Smooth muscle cell (in vitro differentiated cells): ENCODE results near the gene CPSF6. TPM values are rescaled to one million over a fixed set of nuclear protein-coding genes. Genes with fewer than 3 reads are reported as not detected.
"Not testable (repeated sequence)": the region's sequence is repeated elsewhere in the genome, so short reads cannot be mapped to it uniquely, and the experiment has no call there.

Experiments
- DNase-seq: peaks from one replicate; lab custom pipeline; 2025; ENCODE audit not compliant: unreplicated experiment; lab: John Stamatoyannopoulos, UW
- H2AFZ ChIP-seq: fragments of 200-600 bp; sonication (generic); 2 replicates; pipeline ENCODE4 v1.6.0; 2016; ENCODE audit warnings: antibody characterized with exemption, low read depth, mild to moderate bottlenecking
- H3F3A ChIP-seq: fragments of 200-600 bp; sonication (generic); 2 replicates; pipeline ENCODE4 v1.6.0; 2017; ENCODE audit warnings: antibody characterized with exemption, low read depth
- H3K27ac ChIP-seq: fragments of 200-600 bp; sonication (generic); 2 replicates; pipeline ENCODE4 v1.5.1; 2016; ENCODE audit warnings: low read depth, mild to moderate bottlenecking
- H3K27me3 ChIP-seq: fragments of 200-600 bp; sonication (generic); 2 replicates; pipeline ENCODE4 v1.6.1; 2016; ENCODE audit warnings: low read depth, mild to moderate bottlenecking
- H3K36me3 ChIP-seq: fragments of 200-600 bp; sonication (generic); 2 replicates; pipeline ENCODE4 v1.5.1; 2016; ENCODE audit warnings: low read depth
- H3K4me1 ChIP-seq: fragments of 200-600 bp; sonication (generic); 2 replicates; pipeline ENCODE4 v1.5.1; 2016; ENCODE audit warnings: low read depth
- H3K4me2 ChIP-seq: fragments of 200-600 bp; sonication (generic); 2 replicates; pipeline ENCODE4 v1.6.0; 2016; ENCODE audit warnings: mild to moderate bottlenecking
- H3K4me3 ChIP-seq: fragments of 200-600 bp; sonication (generic); 2 replicates; pipeline ENCODE4 v1.5.1; 2016; ENCODE audit warnings: mild to moderate bottlenecking
- H3K79me2 ChIP-seq: fragments of 200-600 bp; sonication (generic); 2 replicates; pipeline ENCODE4 v1.6.0; 2016; ENCODE audit warnings: low read depth, mild to moderate bottlenecking
- H3K9ac ChIP-seq: fragments of 200-600 bp; sonication (generic); 2 replicates; pipeline ENCODE4 v1.6.0; 2016; ENCODE audit warnings: low read depth
- H3K9me3 ChIP-seq: fragments of 200-600 bp; sonication (generic); replicated peaks from 2 replicates; pipeline ENCODE4 v1.5.1; 2016; ENCODE audit warnings: low read depth
- H4K20me1 ChIP-seq: fragments of 200-600 bp; sonication (generic); 2 replicates; pipeline ENCODE4 v1.6.0; 2016; ENCODE audit warnings: low read depth
- WGBS: methylation state at CpG from one replicate; pipeline ENCODE4 v1.1.7; 2016; ENCODE audit warnings: low lambda C conversion rate; 5-methylcytosine and 5-hydroxymethylcytosine counted together
- polyA plus RNA-seq: library from polyadenylated mRNA; unstranded; fragments of >200 nt; fragmentation: Nextera tagmentation; extraction: Ambion mirVana; gene quantifications from 2 replicates; pipeline ENCODE4 v1.2.1, GENCODE V29; 2016
- total RNA-seq: library from RNA; depleted of rRNA; stranded (reverse); fragments of >200 nt; gene quantifications from 2 replicates; pipeline ENCODE4 v1.2.3, GENCODE V29; 2014
- TF ChIP-seq, protein P1 (sequence below): fragments of 200-600 bp; sonication (generic); IDR thresholded peaks from 2 replicates; pipeline ENCODE4 v1.5.1; 2017; ENCODE audit warnings: borderline replicate concordance, mild to moderate bottlenecking, antibody characterized with exemption; ENCODE audit not compliant: insufficient read depth, poor library complexity, severe bottlenecking

CPSF6 gene
- total and polyA plus RNA-seq, 2 experiments from 2014 or later: 21.5 to 35.9 TPM

DNA sequence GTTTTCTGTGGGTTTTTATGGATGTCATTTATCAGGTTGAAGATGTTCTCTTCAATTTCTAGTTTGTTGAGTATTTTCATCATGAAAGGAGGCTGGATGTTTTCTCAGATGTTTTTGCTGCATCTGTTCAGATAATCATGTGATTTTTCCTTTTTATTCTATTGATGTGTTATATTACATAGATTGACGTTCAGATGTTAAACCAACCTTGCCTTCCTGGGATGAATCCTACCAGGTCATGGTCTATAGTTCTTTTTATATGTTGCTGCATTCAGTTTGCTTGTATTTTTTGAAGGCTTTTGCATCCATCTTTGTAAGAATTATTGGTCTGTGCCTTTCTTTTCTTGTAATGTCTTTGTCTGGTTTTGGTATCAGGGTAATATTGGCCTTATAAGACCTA is 64.9 kb downstream of the CPSF6 start:
- H3K36me3 ChIP-seq: no peaks in the 10 kb centered on the region
- no peaks in the 10 kb centered on the region for H4K20me1 ChIP-seq
- H3K4me1 ChIP-seq: no peaks in the 10 kb centered on the region
- whole genome bisulfite sequencing: 89% methylated on average over 1 of the region's 1 CpG
- no peaks in the 10 kb centered on the region for H3K27me3 ChIP-seq
- H2AFZ ChIP-seq: no peak overlapping the region
- no peak overlapping the region for H3K4me2 ChIP-seq
- no peaks in the 10 kb centered on the region for H3F3A ChIP-seq
- no peaks in the 10 kb centered on the region for H3K79me2 ChIP-seq
- H3K9ac ChIP-seq: no peak overlapping the region
- H3K4me3 ChIP-seq: no peak overlapping the region
- peaks cover 5% of the 10 kb centered on the region for H3K9me3 ChIP-seq
- no peak overlapping the region for H3K27ac ChIP-seq
- no peak for DNase-seq
- TF ChIP-seq, protein P1, sequence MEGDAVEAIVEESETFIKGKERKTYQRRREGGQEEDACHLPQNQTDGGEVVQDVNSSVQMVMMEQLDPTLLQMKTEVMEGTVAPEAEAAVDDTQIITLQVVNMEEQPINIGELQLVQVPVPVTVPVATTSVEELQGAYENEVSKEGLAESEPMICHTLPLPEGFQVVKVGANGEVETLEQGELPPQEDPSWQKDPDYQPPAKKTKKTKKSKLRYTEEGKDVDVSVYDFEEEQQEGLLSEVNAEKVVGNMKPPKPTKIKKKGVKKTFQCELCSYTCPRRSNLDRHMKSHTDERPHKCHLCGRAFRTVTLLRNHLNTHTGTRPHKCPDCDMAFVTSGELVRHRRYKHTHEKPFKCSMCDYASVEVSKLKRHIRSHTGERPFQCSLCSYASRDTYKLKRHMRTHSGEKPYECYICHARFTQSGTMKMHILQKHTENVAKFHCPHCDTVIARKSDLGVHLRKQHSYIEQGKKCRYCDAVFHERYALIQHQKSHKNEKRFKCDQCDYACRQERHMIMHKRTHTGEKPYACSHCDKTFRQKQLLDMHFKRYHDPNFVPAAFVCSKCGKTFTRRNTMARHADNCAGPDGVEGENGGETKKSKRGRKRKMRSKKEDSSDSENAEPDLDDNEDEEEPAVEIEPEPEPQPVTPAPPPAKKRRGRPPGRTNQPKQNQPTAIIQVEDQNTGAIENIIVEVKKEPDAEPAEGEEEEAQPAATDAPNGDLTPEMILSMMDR: no peak

DNA sequence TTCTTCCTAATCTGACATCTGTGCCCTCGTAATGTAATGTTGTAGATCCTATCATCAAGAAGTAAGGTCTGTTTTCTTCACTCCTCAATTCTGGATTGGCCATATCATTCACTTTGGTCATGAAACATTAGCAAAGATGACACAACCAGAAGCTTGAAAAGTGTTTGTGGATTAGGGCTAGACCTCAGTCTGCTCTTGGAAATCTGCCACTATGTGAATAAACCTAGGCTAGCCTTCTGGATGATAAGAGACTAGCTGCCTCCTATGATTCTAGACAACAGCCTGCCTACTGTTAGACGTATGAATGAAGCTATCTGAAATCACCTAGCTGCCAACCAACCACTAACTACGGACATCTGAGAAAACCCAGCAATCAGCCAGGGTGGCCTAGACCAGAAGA is 70.1 kb downstream of the CPSF6 start:
- 58% methylated on average over 3 of the region's 3 CpGs for WGBS
- no peak overlapping the region for H3K4me3 ChIP-seq
- no peaks in the 10 kb centered on the region for H3K79me2 ChIP-seq
- no peak overlapping the region for H3K27ac ChIP-seq
- no peak overlapping the region for H2AFZ ChIP-seq
- peaks cover under 1% of the 10 kb centered on the region for H3K9me3 ChIP-seq
- H3K9ac ChIP-seq: no peak overlapping the region
- no peaks in the 10 kb centered on the region for H3K36me3 ChIP-seq
- no peak for DNase-seq
- no peaks in the 10 kb centered on the region for H4K20me1 ChIP-seq
- TF ChIP-seq, protein P1: no peak
- H3F3A ChIP-seq: no peaks in the 10 kb centered on the region
- H3K4me2 ChIP-seq: no peak overlapping the region
- no peaks in the 10 kb centered on the region for H3K27me3 ChIP-seq
- H3K4me1 ChIP-seq: no peaks in the 10 kb centered on the region

DNA sequence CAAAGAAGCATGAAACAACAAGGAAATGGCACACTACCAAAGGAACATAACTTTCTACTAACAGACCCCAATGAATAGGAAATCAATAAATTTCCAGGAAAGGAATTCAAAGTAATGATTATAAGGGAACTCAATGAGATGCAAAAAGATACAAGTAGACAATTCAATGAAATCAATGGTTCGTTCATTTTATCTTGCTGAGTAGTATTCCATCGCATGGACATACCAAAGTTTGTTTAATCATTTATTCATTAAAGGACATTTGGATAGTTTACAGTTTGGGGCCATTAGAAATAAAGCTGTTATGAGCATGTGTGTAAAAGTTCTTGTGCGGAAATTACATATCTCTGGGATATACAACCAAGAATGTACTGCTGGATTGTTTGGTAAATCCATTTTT is 73.8 kb downstream of the CPSF6 start:
- Histone ChIP-seq H3K4me3 (no peak overlapping the region), H3K79me2 (no peaks in the 10 kb centered on the region), H4K20me1 (no peaks in the 10 kb centered on the region), H3K27ac (no peak overlapping the region), H3K9me3 (no peaks in the 10 kb centered on the region), H2AFZ (no peak overlapping the region), H3K36me3 (no peaks in the 10 kb centered on the region), H3K4me2 (no peak overlapping the region), H3K9ac (no peak overlapping the region), H3F3A (no peaks in the 10 kb centered on the region), H3K27me3 (no peaks in the 10 kb centered on the region), H3K4me1 (no peaks in the 10 kb centered on the region)
- DNase-seq: no peak
- TF ChIP-seq, protein P1: no peak
- WGBS: 93% methylated on average over 3 of the region's 3 CpGs

DNA sequence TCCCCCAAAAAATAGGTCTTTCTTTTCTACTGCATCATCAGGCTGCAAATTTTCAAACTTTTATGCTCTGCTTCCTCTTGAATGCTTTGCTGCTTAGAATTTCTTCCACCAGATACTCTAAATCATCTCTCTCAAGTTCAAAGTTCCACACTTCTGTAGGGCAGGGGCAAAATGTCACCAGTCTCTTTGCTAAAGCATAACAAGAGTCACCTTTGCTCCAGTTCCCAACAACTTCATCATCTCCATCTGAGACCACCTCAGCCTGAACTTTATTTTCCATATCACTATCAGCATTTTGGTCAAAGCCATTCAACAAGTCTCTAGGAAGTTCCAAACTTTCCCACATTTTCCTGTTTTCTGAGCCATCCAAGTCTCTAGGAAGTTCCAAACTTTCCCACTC is 77.4 kb downstream of the CPSF6 start:
- H3K36me3 ChIP-seq, H2AFZ ChIP-seq, H3K27ac ChIP-seq, H3F3A ChIP-seq, H3K4me3 ChIP-seq, H3K4me1 ChIP-seq, H3K79me2 ChIP-seq, H3K27me3 ChIP-seq, H3K9me3 ChIP-seq, H4K20me1 ChIP-seq, H3K9ac ChIP-seq, DNase-seq, H3K4me2 ChIP-seq: not testable (repeated sequence)

DNA sequence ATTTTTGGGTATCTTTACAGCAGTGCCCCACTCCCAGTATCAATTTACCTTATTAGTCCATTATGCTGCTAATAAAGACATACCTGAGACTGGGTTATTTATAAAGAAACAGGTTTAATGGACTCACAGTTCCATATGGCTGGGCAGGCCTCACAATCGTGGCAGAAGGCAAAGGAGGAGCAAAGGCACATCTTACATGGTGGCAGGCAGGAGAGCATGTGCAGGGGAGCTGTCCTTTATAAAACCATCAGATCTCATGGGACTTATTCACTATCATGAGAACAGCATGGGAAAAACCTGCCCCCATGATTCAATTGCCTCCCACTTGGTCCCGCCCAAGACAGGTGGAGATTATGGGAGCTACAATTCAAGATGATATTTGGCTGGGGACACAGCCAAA is 77.9 kb downstream of the CPSF6 start:
- not testable (repeated sequence) for DNase-seq, H4K20me1 ChIP-seq, H3K9ac ChIP-seq, H3K27ac ChIP-seq, H2AFZ ChIP-seq, H3K27me3 ChIP-seq, H3K4me1 ChIP-seq, H3K4me2 ChIP-seq, H3K79me2 ChIP-seq, H3K9me3 ChIP-seq, H3F3A ChIP-seq, H3K36me3 ChIP-seq, H3K4me3 ChIP-seq
- 86% methylated on average over 2 of the region's 2 CpGs for WGBS
